ENCODE results near the gene GLUD1.
"Not testable (repeated sequence)": the region's sequence is repeated elsewhere in the genome, so short reads cannot be mapped to it uniquely, and the experiment has no call there.

The GLUD1 gene

GRCh38 chr10:87072449-87072848 lies 22.2 kb downstream of the GLUD1 start:
- DNase-seq (no peak), ATAC-seq (no peak)
- Mint-ChIP-seq H3K27me3 (no peaks in the 10 kb centered on the region), H3K4me1 (peaks cover 1% of the 10 kb centered on the region), H3K27ac (no peak overlapping the region), H3K4me3 (no peak overlapping the region), H3K9me3 (no peaks in the 10 kb centered on the region)

GRCh38 chr10:87068281-87068680 lies 26.4 kb downstream of the GLUD1 start:
- Mint-ChIP-seq H3K27ac (no peak overlapping the region), H3K4me1 (no peaks in the 10 kb centered on the region), H3K4me3 (no peak overlapping the region), H3K9me3 (no peaks in the 10 kb centered on the region), H3K27me3 (no peaks in the 10 kb centered on the region)
- DNase-seq (no peak), ATAC-seq (no peak)

- H3K4me1 Mint-ChIP-seq: no peaks in the 10 kb centered on the region
- H3K27me3 Mint-ChIP-seq: no peaks in the 10 kb centered on the region
- H3K9me3 Mint-ChIP-seq: no peaks in the 10 kb centered on the region
- peak overlapping the region; percentile 29 to 80 for H3K27ac Mint-ChIP-seq
- ATAC-seq: no peak
- no peak for DNase-seq
- no peak overlapping the region for H3K4me3 Mint-ChIP-seq
Observed at GRCh38 chr10:87066865-87067264, 27.8 kb downstream of the GLUD1 start.

GRCh38 chr10:87066178-87066577 lies 28.5 kb downstream of the GLUD1 start:
- no peaks in the 10 kb centered on the region for H3K9me3 Mint-ChIP-seq
- no peak overlapping the region for H3K4me3 Mint-ChIP-seq
- no peak for DNase-seq
- no peak overlapping the region for H3K27ac Mint-ChIP-seq
- H3K27me3 Mint-ChIP-seq: no peaks in the 10 kb centered on the region
- H3K4me1 Mint-ChIP-seq: no peaks in the 10 kb centered on the region
- no peak for ATAC-seq

- no peak for ATAC-seq
- Mint-ChIP-seq H3K4me1 (no peaks in the 10 kb centered on the region), H3K4me3 (no peak overlapping the region), H3K9me3 (no peaks in the 10 kb centered on the region), H3K27me3 (no peaks in the 10 kb centered on the region), H3K27ac (no peak overlapping the region)
- no peak for DNase-seq
Observed at GRCh38 chr10:87064651-87065050, 30.0 kb downstream of the GLUD1 start.

GRCh38 chr10:87060280-87060928 lies 34.2 kb downstream of the GLUD1 start:
- H3K27me3 Mint-ChIP-seq: no peaks in the 10 kb centered on the region
- H3K4me3 Mint-ChIP-seq: no peak overlapping the region
- H3K4me1 Mint-ChIP-seq: no peaks in the 10 kb centered on the region
- H3K27ac Mint-ChIP-seq: no peak overlapping the region
- ATAC-seq: no peak
- no peak for DNase-seq
- no peaks in the 10 kb centered on the region for H3K9me3 Mint-ChIP-seq

GRCh38 chr10:87059401-87059800 lies 35.2 kb downstream of the GLUD1 start:
- ATAC-seq: no peak
- no peak for DNase-seq
- no peak overlapping the region for H3K4me3 Mint-ChIP-seq
- no peaks in the 10 kb centered on the region for H3K27me3 Mint-ChIP-seq
- H3K4me1 Mint-ChIP-seq: no peaks in the 10 kb centered on the region
- H3K9me3 Mint-ChIP-seq: no peaks in the 10 kb centered on the region
- no peak overlapping the region for H3K27ac Mint-ChIP-seq

- DNase-seq (no peak), ATAC-seq (no peak)
- Mint-ChIP-seq H3K27me3 (no peaks in the 10 kb centered on the region), H3K4me1 (no peaks in the 10 kb centered on the region), H3K4me3 (no peak overlapping the region), H3K27ac (no peak overlapping the region), H3K9me3 (no peaks in the 10 kb centered on the region)
Observed at GRCh38 chr10:87058171-87058570, 36.5 kb downstream of the GLUD1 start.

- no peak overlapping the region for H3K27ac Mint-ChIP-seq
- peak; percentile 60 for ATAC-seq
- no peak overlapping the region for H3K4me3 Mint-ChIP-seq
- no peak for DNase-seq
- H3K9me3 Mint-ChIP-seq: no peaks in the 10 kb centered on the region
- no peaks in the 10 kb centered on the region for H3K27me3 Mint-ChIP-seq
- no peaks in the 10 kb centered on the region for H3K4me1 Mint-ChIP-seq
Observed at GRCh38 chr10:87054373-87055295, 40.0 kb downstream of the GLUD1 start.

- ATAC-seq (no peak), DNase-seq (no peak)
- Mint-ChIP-seq H3K27me3 (no peaks in the 10 kb centered on the region), H3K4me3 (no peak overlapping the region), H3K4me1 (no peaks in the 10 kb centered on the region), H3K27ac (no peak overlapping the region), H3K9me3 (no peaks in the 10 kb centered on the region)
Observed at GRCh38 chr10:87053577-87054181, 41.0 kb downstream of the GLUD1 start.

- ATAC-seq: no peak
- H3K27ac Mint-ChIP-seq: no peak overlapping the region
- no peak overlapping the region for H3K4me3 Mint-ChIP-seq
- DNase-seq: no peak
- no peaks in the 10 kb centered on the region for H3K27me3 Mint-ChIP-seq
- H3K9me3 Mint-ChIP-seq: no peaks in the 10 kb centered on the region
- H3K4me1 Mint-ChIP-seq: no peaks in the 10 kb centered on the region
Observed at GRCh38 chr10:87053111-87053510, 41.5 kb downstream of the GLUD1 start.

GRCh38 chr10:87045434-87045938 lies 49.2 kb downstream of the GLUD1 start:
- no peak for DNase-seq
- ATAC-seq: no peak
- Mint-ChIP-seq H3K27ac (no peak overlapping the region), H3K4me1 (no peaks in the 10 kb centered on the region), H3K27me3 (no peaks in the 10 kb centered on the region), H3K9me3 (no peaks in the 10 kb centered on the region), H3K4me3 (no peak overlapping the region)

GRCh38 chr10:87043579-87043978 lies 51.1 kb downstream of the GLUD1 start:
- not testable (repeated sequence) for H3K9me3 Mint-ChIP-seq, H3K27ac Mint-ChIP-seq, ATAC-seq, H3K27me3 Mint-ChIP-seq, H3K4me1 Mint-ChIP-seq, H3K4me3 Mint-ChIP-seq, DNase-seq

- ATAC-seq (no peak), DNase-seq (no peak)
- Mint-ChIP-seq H3K4me1 (no peaks in the 10 kb centered on the region), H3K27me3 (no peaks in the 10 kb centered on the region), H3K9me3 (no peaks in the 10 kb centered on the region), H3K27ac (no peak overlapping the region), H3K4me3 (no peak overlapping the region)
Observed at GRCh38 chr10:87038786-87039185, 55.9 kb downstream of the GLUD1 start.

GRCh38 chr10:87038286-87038717 lies 56.3 kb downstream of the GLUD1 start:
- no peaks in the 10 kb centered on the region for H3K27me3 Mint-ChIP-seq
- ATAC-seq (peak; percentile 31), DNase-seq (no peak)
- no peak overlapping the region for H3K4me3 Mint-ChIP-seq
- no peaks in the 10 kb centered on the region for H3K4me1 Mint-ChIP-seq
- H3K27ac Mint-ChIP-seq: no peak overlapping the region
- no peaks in the 10 kb centered on the region for H3K9me3 Mint-ChIP-seq

- no peak overlapping the region for H3K4me3 Mint-ChIP-seq
- no peak overlapping the region for H3K27ac Mint-ChIP-seq
- no peak for ATAC-seq
- no peaks in the 10 kb centered on the region for H3K27me3 Mint-ChIP-seq
- H3K9me3 Mint-ChIP-seq: no peaks in the 10 kb centered on the region
- H3K4me1 Mint-ChIP-seq: no peaks in the 10 kb centered on the region
- DNase-seq: no peak
Observed at GRCh38 chr10:87036623-87037022, 58.0 kb downstream of the GLUD1 start.
